ENCODE measurements around the gene KCTD4. TPM values are rescaled to one million over a fixed set of nuclear protein-coding genes. Genes with fewer than 3 reads are reported as not detected.

The KCTD4 gene
- total and polyA plus RNA-seq, 8 donors, result 0.08 to 0.20 TPM; not detected in 6

GRCh38 chr13:45198924-45199323 is 1.9 kb downstream of the KCTD4 start:
- no peak for DNase-seq
- no peaks in the 10 kb centered on the region for H3K9me3 ChIP-seq
- no peaks in the 10 kb centered on the region for H3K27me3 ChIP-seq
- ATAC-seq, result no peak
- intact Hi-C loops (cut with DNase I), result no loop called here
- no peak overlapping the region for H3K27ac ChIP-seq
- no peak overlapping the region for H3K4me3 ChIP-seq
- TF ChIP-seq, protein P1, sequence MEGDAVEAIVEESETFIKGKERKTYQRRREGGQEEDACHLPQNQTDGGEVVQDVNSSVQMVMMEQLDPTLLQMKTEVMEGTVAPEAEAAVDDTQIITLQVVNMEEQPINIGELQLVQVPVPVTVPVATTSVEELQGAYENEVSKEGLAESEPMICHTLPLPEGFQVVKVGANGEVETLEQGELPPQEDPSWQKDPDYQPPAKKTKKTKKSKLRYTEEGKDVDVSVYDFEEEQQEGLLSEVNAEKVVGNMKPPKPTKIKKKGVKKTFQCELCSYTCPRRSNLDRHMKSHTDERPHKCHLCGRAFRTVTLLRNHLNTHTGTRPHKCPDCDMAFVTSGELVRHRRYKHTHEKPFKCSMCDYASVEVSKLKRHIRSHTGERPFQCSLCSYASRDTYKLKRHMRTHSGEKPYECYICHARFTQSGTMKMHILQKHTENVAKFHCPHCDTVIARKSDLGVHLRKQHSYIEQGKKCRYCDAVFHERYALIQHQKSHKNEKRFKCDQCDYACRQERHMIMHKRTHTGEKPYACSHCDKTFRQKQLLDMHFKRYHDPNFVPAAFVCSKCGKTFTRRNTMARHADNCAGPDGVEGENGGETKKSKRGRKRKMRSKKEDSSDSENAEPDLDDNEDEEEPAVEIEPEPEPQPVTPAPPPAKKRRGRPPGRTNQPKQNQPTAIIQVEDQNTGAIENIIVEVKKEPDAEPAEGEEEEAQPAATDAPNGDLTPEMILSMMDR (IDR thresholded peaks at IDR 0.05), result no peak
- peaks cover 7 to 12% of the 10 kb centered on the region in 2 donors for H3K4me1 ChIP-seq
- no peaks in the 10 kb centered on the region for H3K36me3 ChIP-seq

GRCh38 chr13:45198041-45198440 is 2.8 kb downstream of the KCTD4 start:
- no peaks in the 10 kb centered on the region for H3K27me3 ChIP-seq
- DNase-seq, result no peak
- TF ChIP-seq, protein P1 (IDR thresholded peaks at IDR 0.05), result no peak
- no peak overlapping the region for H3K4me3 ChIP-seq
- H3K27ac ChIP-seq, result no peak overlapping the region
- H3K4me1 ChIP-seq, result peaks cover 7 to 12% of the 10 kb centered on the region in 2 donors
- ATAC-seq, result no peak
- no peaks in the 10 kb centered on the region for H3K9me3 ChIP-seq
- no peaks in the 10 kb centered on the region for H3K36me3 ChIP-seq
- intact Hi-C loops (cut with DNase I), result no loop called here

DNA sequence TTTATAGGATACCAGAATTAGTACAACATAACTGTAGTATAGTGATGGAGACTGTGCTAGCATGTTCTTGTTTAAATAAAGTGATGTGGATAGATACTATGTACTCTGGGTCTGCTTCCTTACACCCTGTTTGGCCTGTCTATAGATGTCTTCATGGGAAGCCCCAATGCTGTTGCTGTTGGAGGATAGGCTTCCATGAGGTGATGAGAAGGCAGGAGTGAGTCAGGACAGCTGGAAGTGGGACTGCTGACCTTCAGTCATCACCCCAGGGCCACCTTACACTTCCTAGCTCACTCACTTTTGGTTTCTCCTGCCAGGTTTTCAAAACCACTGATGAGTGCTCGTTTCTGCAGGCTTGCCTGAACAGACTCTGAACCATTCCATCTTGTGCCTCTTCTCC is 4.2 kb downstream of the KCTD4 start:
- Histone ChIP-seq H3K27me3 (no peaks in the 10 kb centered on the region), H3K27ac (no peak overlapping the region), H3K4me1 (peaks cover 7 to 12% of the 10 kb centered on the region in 2 donors), H3K9me3 (no peaks in the 10 kb centered on the region), H3K4me3 (no peak overlapping the region), H3K36me3 (no peaks in the 10 kb centered on the region)
- TF ChIP-seq, protein P1 (IDR thresholded peaks at IDR 0.05), result no peak
- DNase-seq (no peak), ATAC-seq (no peak)
- intact Hi-C loops (cut with DNase I), result no loop called here

DNA sequence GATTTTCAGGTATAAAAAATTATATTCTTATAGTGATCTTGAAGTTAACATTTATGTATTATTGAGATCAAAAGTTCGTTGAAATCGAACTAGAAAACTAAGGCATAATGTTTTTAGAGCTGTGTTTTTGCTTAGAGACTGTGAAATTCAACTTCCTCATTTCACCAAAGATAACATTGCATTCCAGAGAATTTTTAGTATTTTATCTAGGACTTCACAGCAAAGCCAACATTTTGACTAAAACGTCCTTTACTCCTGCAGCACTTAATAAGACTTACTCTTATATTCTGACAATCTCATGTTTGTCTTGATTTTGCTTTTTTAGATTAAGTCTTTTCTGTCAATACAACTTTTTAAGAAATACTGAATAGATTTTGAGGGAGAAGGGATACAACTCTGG is 4.7 kb downstream of the KCTD4 start:
- TF ChIP-seq, protein P1 (IDR thresholded peaks at IDR 0.05), result no peak
- Histone ChIP-seq H3K9me3 (no peaks in the 10 kb centered on the region), H3K4me1 (peaks cover 7 to 12% of the 10 kb centered on the region in 2 donors), H3K36me3 (no peaks in the 10 kb centered on the region), H3K27me3 (no peaks in the 10 kb centered on the region), H3K4me3 (no peak overlapping the region), H3K27ac (no peak overlapping the region)
- DNase-seq (no peak), ATAC-seq (no peak)
- intact Hi-C loops (cut with DNase I), result no loop called here

DNA sequence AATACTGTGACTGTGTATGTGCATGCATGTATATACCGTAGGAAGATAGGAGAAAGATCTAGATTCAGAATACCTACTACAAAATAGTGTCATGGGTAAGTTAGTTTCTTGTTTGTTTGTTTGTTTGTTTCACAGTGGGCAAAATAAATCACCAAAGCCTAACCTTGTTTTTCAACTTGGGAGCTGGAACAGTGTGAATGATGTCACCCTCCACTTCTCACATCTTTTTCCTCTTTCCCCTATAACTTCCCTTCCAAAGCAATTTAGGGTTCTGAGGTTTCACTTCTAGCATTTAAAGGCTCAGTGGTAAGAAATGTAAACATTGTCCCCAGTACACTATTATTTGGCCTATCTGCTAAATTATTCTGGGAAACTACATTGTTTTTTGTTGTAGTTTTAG is 5.4 kb downstream of the KCTD4 start:
- ATAC-seq (peak; percentile 29), DNase-seq (no peak)
- intact Hi-C loops (cut with DNase I), result no loop called here
- Histone ChIP-seq H3K36me3 (no peaks in the 10 kb centered on the region), H3K4me1 (peaks cover 7 to 12% of the 10 kb centered on the region in 2 donors), H3K27me3 (no peaks in the 10 kb centered on the region), H3K27ac (no peak overlapping the region), H3K9me3 (no peaks in the 10 kb centered on the region), H3K4me3 (no peak overlapping the region)
- TF ChIP-seq, protein P1 (IDR thresholded peaks at IDR 0.05), result no peak

All from left lung (tissue), 10 donors.